SK-N-SH treated with all-trans-retinoic acid at 6 μM for 48 hours (cell line): Measurements from ENCODE around the gene ZNF777.

Experiments
- ATAC-seq: fragments of 200-7000 bp; cut with Tn5 transposase; 3 replicates; pipeline ENCODE4 v1.9.1; 2020; ENCODE audit warnings: mild to moderate bottlenecking, moderate library complexity
- BACH2 ChIP-seq: fragments of 250-450 bp; sonication (Bioruptor Pico); IDR thresholded peaks from 2 replicates; pipeline ENCODE4 v1.9.0; 2021; ENCODE audit warnings: mild to moderate bottlenecking, borderline replicate concordance
- CSDC2 ChIP-seq: fragments of 250-450 bp; sonication (Bioruptor Pico); IDR thresholded peaks from 2 replicates; pipeline ENCODE4 v1.5.0; 2020; ENCODE audit warnings: mild to moderate bottlenecking, moderate library complexity
- ESRRG ChIP-seq: fragments of 250-450 bp; sonication (Bioruptor Pico); IDR thresholded peaks from 2 replicates; pipeline ENCODE4 v1.6.1; 2021; ENCODE audit warnings: mild to moderate bottlenecking
- GLIS3 ChIP-seq: fragments of 250-450 bp; sonication (Bioruptor Pico); IDR thresholded peaks from 2 replicates; pipeline ENCODE4 v1.5.0; 2020; ENCODE audit warnings: mild to moderate bottlenecking, moderate library complexity
- ISL1 ChIP-seq: fragments of 250-450 bp; sonication (Bioruptor Pico); IDR thresholded peaks from 2 replicates; pipeline ENCODE4 v2.1.2; 2022; ENCODE audit warnings: mild to moderate bottlenecking, moderate library complexity
- OSR1 ChIP-seq: fragments of 250-450 bp; sonication (Bioruptor Pico); IDR thresholded peaks from 2 replicates; pipeline ENCODE4 v1.8.0; 2022; ENCODE audit warnings: moderate library complexity, mild to moderate bottlenecking, inconsistent platforms
- PPARA ChIP-seq: fragments of 250-450 bp; sonication (Bioruptor Pico); IDR thresholded peaks from 2 replicates; pipeline ENCODE4 v1.5.0; 2020; ENCODE audit warnings: mild to moderate bottlenecking, borderline replicate concordance
- RARB ChIP-seq: fragments of 250-450 bp; sonication (Bioruptor Pico); IDR thresholded peaks from 2 replicates; pipeline ENCODE4 v1.8.0; 2021; ENCODE audit warnings: mild to moderate bottlenecking, moderate library complexity
- SNAI2 ChIP-seq: fragments of 250-450 bp; sonication (Bioruptor Pico); IDR thresholded peaks from 2 replicates; pipeline ENCODE4 v1.5.0; 2020; ENCODE audit warnings: mild to moderate bottlenecking, moderate library complexity
- TCF4 ChIP-seq: fragments of 250-450 bp; sonication (Bioruptor Pico); IDR thresholded peaks from 2 replicates; pipeline ENCODE4 v1.8.0; 2021; ENCODE audit warnings: mild to moderate bottlenecking, moderate library complexity, borderline replicate concordance
- TOX ChIP-seq: fragments of 250-450 bp; sonication (Bioruptor Pico); IDR thresholded peaks from 2 replicates; pipeline ENCODE4 v1.8.0; 2021; ENCODE audit warnings: mild to moderate bottlenecking, moderate library complexity, borderline replicate concordance
- ZC3H10 ChIP-seq: fragments of 250-450 bp; sonication (Bioruptor Pico); IDR thresholded peaks from 2 replicates; pipeline ENCODE4 v1.5.1; 2021; ENCODE audit warnings: mild to moderate bottlenecking, moderate library complexity
- ZFP3 ChIP-seq: fragments of 250-450 bp; sonication (Bioruptor Pico); IDR thresholded peaks from 2 replicates; pipeline ENCODE4 v1.5.0; 2020; ENCODE audit warnings: mild to moderate bottlenecking, moderate library complexity
- ZFP30 ChIP-seq: fragments of 450-650 bp; formaldehyde crosslinking; IDR thresholded peaks from 2 replicates; pipeline ENCODE4 v1.5.0; 2022; ENCODE audit warnings: mild to moderate bottlenecking, moderate library complexity
- ZNF565 ChIP-seq: fragments of 450-650 bp; formaldehyde crosslinking; conservative IDR thresholded peaks from 2 replicates; pipeline ENCODE4 v1.5.0; 2020; ENCODE audit warnings: low read depth, mild to moderate bottlenecking, moderate library complexity
- ZNF70 ChIP-seq: fragments of 450-650 bp; formaldehyde crosslinking; IDR thresholded peaks from 2 replicates; pipeline ENCODE4 v1.5.0; 2020; ENCODE audit warnings: mild to moderate bottlenecking, moderate library complexity
- ZNF8 ChIP-seq: fragments of 450-650 bp; formaldehyde crosslinking; IDR thresholded peaks from 2 replicates; pipeline ENCODE4 v1.5.0; 2020; ENCODE audit warnings: mild to moderate bottlenecking, moderate library complexity
- TF ChIP-seq, protein P1 (sequence below): fragments of 250-450 bp; sonication (Bioruptor Pico); IDR thresholded peaks from 2 replicates; pipeline ENCODE4 v1.5.1; 2020; ENCODE audit warnings: low read depth, mild to moderate bottlenecking, moderate library complexity
- TF ChIP-seq, protein P2 (sequence below): fragments of 250-450 bp; sonication (Bioruptor Pico); IDR thresholded peaks from 2 replicates; pipeline ENCODE4 v1.5.0; 2020; ENCODE audit warnings: mild to moderate bottlenecking, moderate library complexity
- TF ChIP-seq, protein P3 (sequence below): fragments of 250-450 bp; sonication (Bioruptor Pico); IDR thresholded peaks from 2 replicates; pipeline ENCODE4 v1.8.0; 2020; ENCODE audit warnings: mild to moderate bottlenecking, moderate library complexity, borderline replicate concordance
- TF ChIP-seq, protein P4 (sequence below): fragments of 250-450 bp; sonication (Bioruptor Pico); IDR thresholded peaks from 2 replicates; pipeline ENCODE4 v1.8.0; 2021; ENCODE audit warnings: low read depth, mild to moderate bottlenecking, moderate library complexity, borderline replicate concordance
- TF ChIP-seq, protein P5 (sequence below): fragments of 250-450 bp; sonication (Bioruptor Pico); IDR thresholded peaks from 2 replicates; pipeline ENCODE4 v1.5.1; 2021; ENCODE audit warnings: mild to moderate bottlenecking, moderate library complexity

Gene ZNF777

DNA sequence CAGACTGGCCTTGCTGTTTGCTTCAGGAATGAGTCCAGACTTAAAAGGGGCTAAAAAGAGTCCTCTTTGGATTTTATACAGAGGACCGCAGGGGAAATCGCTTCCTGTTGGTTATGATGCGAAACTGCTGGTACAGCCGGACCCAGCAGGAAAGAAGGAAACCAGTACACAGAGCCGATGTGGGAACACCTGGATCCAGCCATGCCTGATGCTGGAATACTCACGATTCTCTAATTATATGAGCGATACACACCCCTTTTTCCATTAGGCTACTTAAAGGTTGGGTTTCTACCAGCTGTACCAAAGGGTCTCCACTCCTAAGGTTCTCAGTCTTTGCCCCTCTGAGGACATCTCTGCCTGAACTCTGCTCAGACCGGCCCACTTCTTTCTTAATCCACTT is 27.7 kb downstream of the ZNF777 start:
- no peak for ATAC-seq
- TF ChIP-seq TCF4 (CRISPR knock-in tag) (no peak), ZFP30 (CRISPR knock-in tag) (no peak), PPARA (no peak), SNAI2 (no peak), ZNF8 (CRISPR knock-in tag) (no peak)
- TF ChIP-seq, protein P1, sequence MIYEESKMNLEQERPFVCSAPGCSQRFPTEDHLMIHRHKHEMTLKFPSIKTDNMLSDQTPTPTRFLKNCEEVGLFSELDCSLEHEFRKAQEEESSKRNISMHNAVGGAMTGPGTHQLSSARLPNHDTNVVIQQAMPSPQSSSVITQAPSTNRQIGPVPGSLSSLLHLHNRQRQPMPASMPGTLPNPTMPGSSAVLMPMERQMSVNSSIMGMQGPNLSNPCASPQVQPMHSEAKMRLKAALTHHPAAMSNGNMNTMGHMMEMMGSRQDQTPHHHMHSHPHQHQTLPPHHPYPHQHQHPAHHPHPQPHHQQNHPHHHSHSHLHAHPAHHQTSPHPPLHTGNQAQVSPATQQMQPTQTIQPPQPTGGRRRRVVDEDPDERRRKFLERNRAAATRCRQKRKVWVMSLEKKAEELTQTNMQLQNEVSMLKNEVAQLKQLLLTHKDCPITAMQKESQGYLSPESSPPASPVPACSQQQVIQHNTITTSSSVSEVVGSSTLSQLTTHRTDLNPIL (CRISPR knock-in tag), result no peak

DNA sequence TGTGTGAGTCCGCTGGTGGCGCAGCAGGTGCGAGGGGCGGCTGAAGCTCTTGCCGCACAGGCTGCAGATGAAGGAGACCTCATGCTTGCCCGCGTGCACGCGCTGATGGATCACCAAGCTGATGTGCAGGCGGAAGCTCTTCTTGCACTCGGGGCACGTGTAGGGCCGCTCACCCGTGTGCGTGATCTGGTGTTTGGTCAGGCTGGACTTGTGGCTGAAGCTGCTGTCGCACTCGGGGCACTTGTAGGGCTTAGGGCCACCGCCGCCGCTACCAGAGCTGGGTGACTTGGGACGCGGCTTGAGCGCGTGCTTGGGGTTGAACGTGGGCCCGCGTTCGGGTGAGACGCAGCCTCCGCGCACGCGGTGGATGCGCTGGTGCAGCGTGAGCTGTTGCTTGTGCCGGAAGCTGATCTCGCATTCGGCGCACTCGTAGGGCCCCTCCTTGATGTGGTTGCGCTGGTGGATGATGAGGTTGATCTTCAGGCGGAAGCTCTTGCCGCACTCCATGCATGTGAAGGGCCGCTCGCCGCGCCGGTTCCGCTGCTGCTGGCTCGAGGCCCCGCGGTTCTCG is 28.7 kb downstream of the ZNF777 start:
- ATAC-seq, result no peak
- TF ChIP-seq ESRRG (CRISPR knock-in tag) (no peak), SNAI2 (no peak), TOX (no peak), ZFP3 (CRISPR knock-in tag) (no peak), ISL1 (CRISPR knock-in tag) (no peak), GLIS3 (CRISPR knock-in tag) (no peak), RARB (CRISPR knock-in tag) (no peak), PPARA (no peak), ZNF8 (CRISPR knock-in tag) (no peak), BACH2 (no peak), TCF4 (CRISPR knock-in tag) (no peak), ZFP30 (CRISPR knock-in tag) (no peak), ZNF70 (CRISPR knock-in tag) (no peak), ZNF565 (CRISPR knock-in tag) (no peak)
- TF ChIP-seq, protein P2, sequence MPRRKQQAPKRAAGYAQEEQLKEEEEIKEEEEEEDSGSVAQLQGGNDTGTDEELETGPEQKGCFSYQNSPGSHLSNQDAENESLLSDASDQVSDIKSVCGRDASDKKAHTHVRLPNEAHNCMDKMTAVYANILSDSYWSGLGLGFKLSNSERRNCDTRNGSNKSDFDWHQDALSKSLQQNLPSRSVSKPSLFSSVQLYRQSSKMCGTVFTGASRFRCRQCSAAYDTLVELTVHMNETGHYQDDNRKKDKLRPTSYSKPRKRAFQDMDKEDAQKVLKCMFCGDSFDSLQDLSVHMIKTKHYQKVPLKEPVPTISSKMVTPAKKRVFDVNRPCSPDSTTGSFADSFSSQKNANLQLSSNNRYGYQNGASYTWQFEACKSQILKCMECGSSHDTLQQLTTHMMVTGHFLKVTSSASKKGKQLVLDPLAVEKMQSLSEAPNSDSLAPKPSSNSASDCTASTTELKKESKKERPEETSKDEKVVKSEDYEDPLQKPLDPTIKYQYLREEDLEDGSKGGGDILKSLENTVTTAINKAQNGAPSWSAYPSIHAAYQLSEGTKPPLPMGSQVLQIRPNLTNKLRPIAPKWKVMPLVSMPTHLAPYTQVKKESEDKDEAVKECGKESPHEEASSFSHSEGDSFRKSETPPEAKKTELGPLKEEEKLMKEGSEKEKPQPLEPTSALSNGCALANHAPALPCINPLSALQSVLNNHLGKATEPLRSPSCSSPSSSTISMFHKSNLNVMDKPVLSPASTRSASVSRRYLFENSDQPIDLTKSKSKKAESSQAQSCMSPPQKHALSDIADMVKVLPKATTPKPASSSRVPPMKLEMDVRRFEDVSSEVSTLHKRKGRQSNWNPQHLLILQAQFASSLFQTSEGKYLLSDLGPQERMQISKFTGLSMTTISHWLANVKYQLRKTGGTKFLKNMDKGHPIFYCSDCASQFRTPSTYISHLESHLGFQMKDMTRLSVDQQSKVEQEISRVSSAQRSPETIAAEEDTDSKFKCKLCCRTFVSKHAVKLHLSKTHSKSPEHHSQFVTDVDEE (CRISPR knock-in tag), result no peak
- TF ChIP-seq, protein P3, sequence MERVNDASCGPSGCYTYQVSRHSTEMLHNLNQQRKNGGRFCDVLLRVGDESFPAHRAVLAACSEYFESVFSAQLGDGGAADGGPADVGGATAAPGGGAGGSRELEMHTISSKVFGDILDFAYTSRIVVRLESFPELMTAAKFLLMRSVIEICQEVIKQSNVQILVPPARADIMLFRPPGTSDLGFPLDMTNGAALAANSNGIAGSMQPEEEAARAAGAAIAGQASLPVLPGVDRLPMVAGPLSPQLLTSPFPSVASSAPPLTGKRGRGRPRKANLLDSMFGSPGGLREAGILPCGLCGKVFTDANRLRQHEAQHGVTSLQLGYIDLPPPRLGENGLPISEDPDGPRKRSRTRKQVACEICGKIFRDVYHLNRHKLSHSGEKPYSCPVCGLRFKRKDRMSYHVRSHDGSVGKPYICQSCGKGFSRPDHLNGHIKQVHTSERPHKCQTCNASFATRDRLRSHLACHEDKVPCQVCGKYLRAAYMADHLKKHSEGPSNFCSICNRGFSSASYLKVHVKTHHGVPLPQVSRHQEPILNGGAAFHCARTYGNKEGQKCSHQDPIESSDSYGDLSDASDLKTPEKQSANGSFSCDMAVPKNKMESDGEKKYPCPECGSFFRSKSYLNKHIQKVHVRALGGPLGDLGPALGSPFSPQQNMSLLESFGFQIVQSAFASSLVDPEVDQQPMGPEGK (CRISPR knock-in tag), result no peak
- TF ChIP-seq, protein P1 (CRISPR knock-in tag), result no peak
- TF ChIP-seq, protein P4, sequence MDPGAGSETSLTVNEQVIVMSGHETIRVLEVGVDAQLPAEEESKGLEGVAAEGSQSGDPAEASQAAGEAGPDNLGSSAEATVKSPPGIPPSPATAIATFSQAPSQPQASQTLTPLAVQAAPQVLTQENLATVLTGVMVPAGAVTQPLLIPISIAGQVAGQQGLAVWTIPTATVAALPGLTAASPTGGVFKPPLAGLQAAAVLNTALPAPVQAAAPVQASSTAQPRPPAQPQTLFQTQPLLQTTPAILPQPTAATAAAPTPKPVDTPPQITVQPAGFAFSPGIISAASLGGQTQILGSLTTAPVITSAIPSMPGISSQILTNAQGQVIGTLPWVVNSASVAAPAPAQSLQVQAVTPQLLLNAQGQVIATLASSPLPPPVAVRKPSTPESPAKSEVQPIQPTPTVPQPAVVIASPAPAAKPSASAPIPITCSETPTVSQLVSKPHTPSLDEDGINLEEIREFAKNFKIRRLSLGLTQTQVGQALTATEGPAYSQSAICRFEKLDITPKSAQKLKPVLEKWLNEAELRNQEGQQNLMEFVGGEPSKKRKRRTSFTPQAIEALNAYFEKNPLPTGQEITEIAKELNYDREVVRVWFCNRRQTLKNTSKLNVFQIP (CRISPR knock-in tag), result no peak
- TF ChIP-seq, protein P5, sequence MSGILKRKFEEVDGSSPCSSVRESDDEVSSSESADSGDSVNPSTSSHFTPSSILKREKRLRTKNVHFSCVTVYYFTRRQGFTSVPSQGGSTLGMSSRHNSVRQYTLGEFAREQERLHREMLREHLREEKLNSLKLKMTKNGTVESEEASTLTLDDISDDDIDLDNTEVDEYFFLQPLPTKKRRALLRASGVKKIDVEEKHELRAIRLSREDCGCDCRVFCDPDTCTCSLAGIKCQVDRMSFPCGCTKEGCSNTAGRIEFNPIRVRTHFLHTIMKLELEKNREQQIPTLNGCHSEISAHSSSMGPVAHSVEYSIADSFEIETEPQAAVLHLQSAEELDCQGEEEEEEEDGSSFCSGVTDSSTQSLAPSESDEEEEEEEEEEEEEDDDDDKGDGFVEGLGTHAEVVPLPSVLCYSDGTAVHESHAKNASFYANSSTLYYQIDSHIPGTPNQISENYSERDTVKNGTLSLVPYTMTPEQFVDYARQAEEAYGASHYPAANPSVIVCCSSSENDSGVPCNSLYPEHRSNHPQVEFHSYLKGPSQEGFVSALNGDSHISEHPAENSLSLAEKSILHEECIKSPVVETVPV, result no peak

DNA sequence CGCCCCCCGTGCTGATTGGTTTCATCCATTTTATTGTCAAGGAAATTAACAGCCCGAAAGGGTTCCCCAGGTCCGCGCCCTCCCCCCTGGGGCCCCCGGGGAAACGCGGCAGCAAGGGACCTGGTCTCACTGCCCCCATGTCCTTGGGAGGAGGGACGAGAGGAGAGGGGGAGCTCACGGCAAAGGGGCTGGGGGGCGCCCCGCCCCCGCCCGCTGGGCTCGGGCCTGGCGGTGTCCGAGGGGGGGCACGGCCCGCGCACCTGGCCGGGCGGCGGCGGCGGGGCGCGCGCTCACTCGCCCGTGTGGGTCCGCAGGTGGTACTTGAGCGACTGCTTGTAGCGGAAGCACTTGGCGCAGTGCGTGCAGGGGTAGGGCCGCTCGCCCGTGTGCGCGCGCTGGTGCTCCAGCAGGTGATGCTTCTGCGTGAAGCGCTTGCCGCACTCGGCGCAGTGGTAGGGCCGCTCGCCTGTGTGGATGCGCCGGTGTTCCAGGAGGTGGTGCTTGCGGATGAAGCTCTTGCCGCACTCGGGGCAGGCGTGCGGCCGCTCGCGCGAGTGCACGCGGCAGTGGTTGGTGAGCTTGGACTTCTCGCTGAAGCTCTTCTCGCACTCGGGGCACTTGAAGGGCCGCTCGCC is 29.3 kb downstream of the ZNF777 start:
- ATAC-seq, result no peak
- TF ChIP-seq ZNF70 (CRISPR knock-in tag) (no peak), ESRRG (CRISPR knock-in tag) (no peak), CSDC2 (CRISPR knock-in tag) (no peak), ISL1 (CRISPR knock-in tag) (no peak), OSR1 (no peak), ZFP3 (CRISPR knock-in tag) (no peak), ZC3H10 (CRISPR knock-in tag) (no peak)
- TF ChIP-seq, protein P5, result no peak
- TF ChIP-seq, protein P3 (CRISPR knock-in tag), result no peak
